ENCODE results near the gene PROCR.
"Not testable (repeated sequence)": the region's sequence is repeated elsewhere in the genome, so short reads cannot be mapped to it uniquely, and the experiment has no call there.

Gene PROCR

GRCh38 chr20:35196313-35196712 lies 24.4 kb downstream of the PROCR start:
- no peak for DNase-seq

GRCh38 chr20:35199740-35200139 lies 27.9 kb downstream of the PROCR start:
- no peak for DNase-seq

GRCh38 chr20:35200267-35200666 lies 28.4 kb downstream of the PROCR start:
- DNase-seq: no peak

- not testable (repeated sequence) for DNase-seq
These were observed 29.6 kb downstream of the PROCR start for GRCh38 chr20:35201467-35201866.

- DNase-seq: no peak
These were observed 34.9 kb downstream of the PROCR start for GRCh38 chr20:35206802-35207201.

- peak; percentile 76 for DNase-seq
These were observed 36.2 kb downstream of the PROCR start for GRCh38 chr20:35207950-35208611.

- no peak for DNase-seq
These were observed 43.4 kb downstream of the PROCR start for GRCh38 chr20:35215066-35215956.

- no peak for DNase-seq
These were observed 44.7 kb downstream of the PROCR start for GRCh38 chr20:35216541-35216940.

GRCh38 chr20:35223941-35224340 lies 52.1 kb downstream of the PROCR start:
- DNase-seq: no peak

GRCh38 chr20:35224536-35224935 lies 52.7 kb downstream of the PROCR start:
- DNase-seq: no peak

GRCh38 chr20:35225319-35226125 lies 53.6 kb downstream of the PROCR start:
- no peak for DNase-seq

GRCh38 chr20:35226126-35226883 lies 54.4 kb downstream of the PROCR start, which contains the start of gene MMP24:
MMP24 (plus strand) TSS chr20:35226690; CDS start chr20:35226739, 49 bp downstream.
- DNase-seq: peak; percentile 31
